Measurements from ENCODE around the gene HPS5. TPM values are rescaled to one million over a fixed set of nuclear protein-coding genes. Genes with fewer than 3 reads are reported as not detected.

The HPS5 gene
- total RNA-seq, 1 experiment from 2014 or later: 18.9 TPM

DNA sequence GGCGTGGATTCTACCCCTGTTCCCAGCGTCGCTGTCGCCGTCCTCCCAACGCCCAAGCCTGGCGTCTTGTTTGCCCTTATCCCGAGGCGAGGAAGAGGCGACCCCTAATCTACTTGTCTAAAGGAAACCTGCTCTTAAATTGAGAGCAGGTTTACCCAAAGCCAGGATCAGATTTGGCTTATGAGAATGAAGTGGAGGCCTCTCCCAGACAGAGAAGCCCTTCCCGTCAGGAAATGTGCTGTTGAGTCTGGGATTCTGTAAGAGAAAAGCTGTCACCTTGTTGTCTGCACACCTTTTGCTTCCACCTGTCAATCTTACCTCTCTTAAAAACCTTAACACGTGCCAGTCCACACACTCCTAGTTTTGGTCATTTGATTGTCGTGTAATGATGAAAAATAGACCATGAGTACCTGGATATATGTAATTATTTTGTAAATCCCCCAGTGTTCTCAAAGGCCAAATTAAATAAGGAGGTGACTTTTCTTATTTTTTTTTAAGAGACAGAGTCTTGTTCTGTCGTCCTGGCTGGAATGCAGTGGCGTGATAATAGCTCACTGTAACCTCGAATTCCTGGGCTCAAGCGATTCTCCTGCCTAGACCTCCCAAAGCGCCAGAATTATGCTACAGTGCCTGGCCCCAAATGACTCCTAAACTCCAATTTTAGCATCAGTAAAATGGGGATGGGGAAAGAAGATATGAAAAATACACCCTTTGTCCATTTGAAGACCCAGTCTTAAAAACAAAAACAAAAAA, 1.1 kb upstream of the HPS5 start:
- H3K9me3 ChIP-seq (ENCODE audit: low read depth, low read length, poor library complexity, severe bottlenecking): no peaks in the 10 kb centered on the region
- peak overlapping the region; percentile 61 for H3K4me3 ChIP-seq (ENCODE audit: low read depth, low read length, poor library complexity, severe bottlenecking)
- ChIA-PET POLR2A (ENCODE audit: low non-redundant PET) (no interaction called here), CTCF (no interaction called here)
- no peak for TF ChIP-seq EZH2 (IDR thresholded peaks at IDR 0.05; ENCODE audit: borderline replicate concordance, low read depth, low read length, poor library complexity, severe bottlenecking)
- TF ChIP-seq, protein P1, sequence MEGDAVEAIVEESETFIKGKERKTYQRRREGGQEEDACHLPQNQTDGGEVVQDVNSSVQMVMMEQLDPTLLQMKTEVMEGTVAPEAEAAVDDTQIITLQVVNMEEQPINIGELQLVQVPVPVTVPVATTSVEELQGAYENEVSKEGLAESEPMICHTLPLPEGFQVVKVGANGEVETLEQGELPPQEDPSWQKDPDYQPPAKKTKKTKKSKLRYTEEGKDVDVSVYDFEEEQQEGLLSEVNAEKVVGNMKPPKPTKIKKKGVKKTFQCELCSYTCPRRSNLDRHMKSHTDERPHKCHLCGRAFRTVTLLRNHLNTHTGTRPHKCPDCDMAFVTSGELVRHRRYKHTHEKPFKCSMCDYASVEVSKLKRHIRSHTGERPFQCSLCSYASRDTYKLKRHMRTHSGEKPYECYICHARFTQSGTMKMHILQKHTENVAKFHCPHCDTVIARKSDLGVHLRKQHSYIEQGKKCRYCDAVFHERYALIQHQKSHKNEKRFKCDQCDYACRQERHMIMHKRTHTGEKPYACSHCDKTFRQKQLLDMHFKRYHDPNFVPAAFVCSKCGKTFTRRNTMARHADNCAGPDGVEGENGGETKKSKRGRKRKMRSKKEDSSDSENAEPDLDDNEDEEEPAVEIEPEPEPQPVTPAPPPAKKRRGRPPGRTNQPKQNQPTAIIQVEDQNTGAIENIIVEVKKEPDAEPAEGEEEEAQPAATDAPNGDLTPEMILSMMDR (conservative IDR thresholded peaks at IDR 0.05; ENCODE audit: low read depth, low read length): no peak
- no peaks in the 10 kb centered on the region for H3K27me3 ChIP-seq (replicated peaks; ENCODE audit: insufficient read depth, low read depth, low read length, poor library complexity)
- intact Hi-C loops (cut with micrococcal nuclease; ENCODE audit: unreplicated experiment): loop anchor here (2.0 kb wide), 1 partner anchor 72 kb away; the partner anchor contains the start of gene LDHA
- H3K4me1 ChIP-seq (ENCODE audit: insufficient read depth, low read length, poor library complexity, severe bottlenecking): peaks cover 15% of the 10 kb centered on the region
- DNase-seq (ENCODE audit: low spot score): no peak
- H3K36me3 ChIP-seq (ENCODE audit: insufficient read depth, low read length, poor library complexity, severe bottlenecking): peaks cover 18% of the 10 kb centered on the region
- H3K27ac ChIP-seq (ENCODE audit: low read depth, low read length, poor library complexity, severe bottlenecking): peak overlapping the region; percentile 48
- no TSS peak for BruUV-seq (replicated peaks)

DNA sequence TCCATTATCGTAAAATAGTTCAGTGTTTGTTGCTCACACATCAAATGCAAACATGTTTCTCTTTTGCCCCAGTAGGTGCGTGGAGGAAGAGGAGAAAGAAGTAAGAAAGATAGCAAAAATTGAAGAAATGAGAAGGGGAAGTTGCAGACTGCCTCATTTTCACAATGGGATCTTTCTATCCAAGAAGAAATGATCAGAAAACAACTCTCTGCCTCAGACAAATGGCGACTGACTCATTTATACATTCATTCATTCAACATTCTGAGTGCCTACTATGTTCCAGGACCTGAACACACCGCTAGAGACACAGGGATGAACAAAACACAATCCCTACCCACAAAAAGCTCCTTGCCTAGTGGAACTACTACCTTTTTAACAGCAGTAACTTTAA, 367 bp downstream of the HPS5 start:
- no peak for DNase-seq (ENCODE audit: low spot score)
- POLR2A ChIA-PET (ENCODE audit: low non-redundant PET): interaction anchor here (0.7 to 0.8 kb wide), 2 partner anchors 25 to 73 kb away, joined by 4 to 6 read pairs; partner anchors contain the start of gene LDHA
- peak overlapping the region; percentile 98 for H3K27ac ChIP-seq (ENCODE audit: low read depth, low read length, poor library complexity, severe bottlenecking)
- no peaks in the 10 kb centered on the region for H3K9me3 ChIP-seq (ENCODE audit: low read depth, low read length, poor library complexity, severe bottlenecking)
- BruUV-seq (replicated peaks): TSS peak; percentile 64
- peaks cover 11% of the 10 kb centered on the region for H3K36me3 ChIP-seq (ENCODE audit: insufficient read depth, low read length, poor library complexity, severe bottlenecking)
- intact Hi-C loops (cut with micrococcal nuclease; ENCODE audit: unreplicated experiment): no loop called here
- H3K4me1 ChIP-seq (ENCODE audit: insufficient read depth, low read length, poor library complexity, severe bottlenecking): peaks cover 15% of the 10 kb centered on the region
- CTCF ChIA-PET: no interaction called here
- TF ChIP-seq, protein P1 (conservative IDR thresholded peaks at IDR 0.05; ENCODE audit: low read depth, low read length): no peak
- no peak for TF ChIP-seq EZH2 (IDR thresholded peaks at IDR 0.05; ENCODE audit: borderline replicate concordance, low read depth, low read length, poor library complexity, severe bottlenecking)
- H3K27me3 ChIP-seq (replicated peaks; ENCODE audit: insufficient read depth, low read depth, low read length, poor library complexity): no peaks in the 10 kb centered on the region
- peak overlapping the region; percentile 61 for H3K4me3 ChIP-seq (ENCODE audit: low read depth, low read length, poor library complexity, severe bottlenecking)

GRCh38 chr11:18320617-18321016, 1.3 kb downstream of the HPS5 start:
- no peaks in the 10 kb centered on the region for H3K9me3 ChIP-seq (ENCODE audit: low read depth, low read length, poor library complexity, severe bottlenecking)
- peak overlapping the region; percentile 98 for H3K27ac ChIP-seq (ENCODE audit: low read depth, low read length, poor library complexity, severe bottlenecking)
- no peaks in the 10 kb centered on the region for H3K27me3 ChIP-seq (replicated peaks; ENCODE audit: insufficient read depth, low read depth, low read length, poor library complexity)
- ChIA-PET POLR2A (ENCODE audit: low non-redundant PET) (no interaction called here), CTCF (no interaction called here)
- H3K4me3 ChIP-seq (ENCODE audit: low read depth, low read length, poor library complexity, severe bottlenecking): peak overlapping the region; percentile 61
- peaks cover 3% of the 10 kb centered on the region for H3K36me3 ChIP-seq (ENCODE audit: insufficient read depth, low read length, poor library complexity, severe bottlenecking)
- no peak for TF ChIP-seq EZH2 (IDR thresholded peaks at IDR 0.05; ENCODE audit: borderline replicate concordance, low read depth, low read length, poor library complexity, severe bottlenecking)
- TF ChIP-seq, protein P1 (conservative IDR thresholded peaks at IDR 0.05; ENCODE audit: low read depth, low read length): no peak
- intact Hi-C loops (cut with micrococcal nuclease; ENCODE audit: unreplicated experiment): no loop called here
- H3K4me1 ChIP-seq (ENCODE audit: insufficient read depth, low read length, poor library complexity, severe bottlenecking): peaks cover 15% of the 10 kb centered on the region
- BruUV-seq (replicated peaks): no TSS peak
- DNase-seq (ENCODE audit: low spot score): no peak
